Uterus (tissue), 2 donors: ENCODE results near the gene FBRSL1.

Experiments used
- POLR2A ChIP-seq, 2 donors: fragments of 450-650 bp; IDR thresholded peaks; one replicate each; pipeline ENCODE4 v1.6.1; 2016; ENCODE audit warnings: antibody characterized with exemption in 2 of 2, mild to moderate bottlenecking in 1 of 2, moderate library complexity in 1 of 2
- TF ChIP-seq, protein P1 (sequence below), 4 experiments: fragments of 200-600 bp in 2 of 4; fragments of 450-650 bp in 2 of 4; sonication (generic) in 2 of 4; IDR thresholded peaks; one replicate each; pipeline ENCODE4 v1.5.1; 2016 to 2019; ENCODE audit warnings: antibody characterized with exemption in 4 of 4, mild to moderate bottlenecking in 2 of 4, moderate library complexity in 1 of 4

DNA sequence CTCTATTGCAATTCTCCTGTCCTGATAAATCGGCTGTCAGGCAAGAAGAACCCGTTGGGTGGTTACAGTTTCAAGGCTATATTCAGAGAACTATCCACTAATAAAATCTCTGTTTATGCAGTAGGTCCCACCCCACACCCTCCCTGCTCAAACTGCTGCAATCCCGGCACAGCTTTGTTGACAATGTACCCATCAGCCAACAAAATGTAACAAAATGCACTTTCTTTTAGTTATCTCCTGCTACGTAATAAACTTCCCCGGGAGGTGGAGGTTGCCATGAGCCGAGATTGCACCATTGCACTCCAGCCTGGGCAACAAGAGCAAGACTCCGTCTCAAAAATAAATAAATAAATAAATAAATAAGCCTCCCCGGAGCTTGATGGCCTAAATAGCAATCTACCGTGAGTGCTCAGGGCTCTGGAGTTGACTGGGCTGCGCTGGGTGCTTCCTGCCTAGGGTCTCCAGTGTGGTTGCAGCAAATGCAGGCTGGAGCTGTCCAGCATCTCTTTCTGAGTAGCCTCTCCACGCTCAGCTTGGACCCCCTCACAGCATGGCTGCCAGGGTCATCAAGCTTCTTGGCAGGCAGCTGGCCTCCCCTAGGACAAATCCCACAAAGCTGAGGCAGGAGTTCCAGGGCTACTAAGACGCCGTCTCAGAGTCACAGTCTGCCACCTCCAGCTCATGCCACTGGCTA is 43.2 kb upstream of the FBRSL1 start:
- TF ChIP-seq, protein P1, sequence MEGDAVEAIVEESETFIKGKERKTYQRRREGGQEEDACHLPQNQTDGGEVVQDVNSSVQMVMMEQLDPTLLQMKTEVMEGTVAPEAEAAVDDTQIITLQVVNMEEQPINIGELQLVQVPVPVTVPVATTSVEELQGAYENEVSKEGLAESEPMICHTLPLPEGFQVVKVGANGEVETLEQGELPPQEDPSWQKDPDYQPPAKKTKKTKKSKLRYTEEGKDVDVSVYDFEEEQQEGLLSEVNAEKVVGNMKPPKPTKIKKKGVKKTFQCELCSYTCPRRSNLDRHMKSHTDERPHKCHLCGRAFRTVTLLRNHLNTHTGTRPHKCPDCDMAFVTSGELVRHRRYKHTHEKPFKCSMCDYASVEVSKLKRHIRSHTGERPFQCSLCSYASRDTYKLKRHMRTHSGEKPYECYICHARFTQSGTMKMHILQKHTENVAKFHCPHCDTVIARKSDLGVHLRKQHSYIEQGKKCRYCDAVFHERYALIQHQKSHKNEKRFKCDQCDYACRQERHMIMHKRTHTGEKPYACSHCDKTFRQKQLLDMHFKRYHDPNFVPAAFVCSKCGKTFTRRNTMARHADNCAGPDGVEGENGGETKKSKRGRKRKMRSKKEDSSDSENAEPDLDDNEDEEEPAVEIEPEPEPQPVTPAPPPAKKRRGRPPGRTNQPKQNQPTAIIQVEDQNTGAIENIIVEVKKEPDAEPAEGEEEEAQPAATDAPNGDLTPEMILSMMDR (IDR thresholded peaks at IDR 0.05), result no peak
- TF ChIP-seq POLR2A (IDR thresholded peaks at IDR 0.05), result no peak
